ENCODE results near the gene ZNF784. TPM values are rescaled to one million over a fixed set of nuclear protein-coding genes. Genes with fewer than 3 reads are reported as not detected.

Gene ZNF784
- total and polyA plus RNA-seq, 2 of the 13 experiments (the other 11 are each of a cell fraction or from before 2014, with no cell fraction given), result 4.1 to 4.2 TPM

GRCh38 chr19:55585658-55586339, 38.6 kb downstream of the ZNF784 start (continued):
- TF ChIP-seq SRY (CRISPR knock-in tag; IDR thresholded peaks at IDR 0.05) (no peak), ETV5 (CRISPR knock-in tag; IDR thresholded peaks at IDR 0.05; ENCODE audit: borderline replicate concordance) (peak; percentile 69; the same call in 1 of the 2 replicates), ZNF362 (CRISPR knock-in tag; IDR thresholded peaks at IDR 0.05; ENCODE audit: borderline replicate concordance) (no peak), PATZ1 (CRISPR knock-in tag; IDR thresholded peaks at IDR 0.05) (peak; percentile 96), ZNF704 (CRISPR knock-in tag; IDR thresholded peaks at IDR 0.05; ENCODE audit: borderline replicate concordance) (no peak), EED (CRISPR knock-in tag; IDR thresholded peaks at IDR 0.05) (no peak), SOX6 (IDR thresholded peaks at IDR 0.05) (no peak), SOX6 (CRISPR knock-in tag; IDR thresholded peaks at IDR 0.05) (no peak), REPIN1 (CRISPR knock-in tag; IDR thresholded peaks at IDR 0.05; ENCODE audit: borderline replicate concordance, low read depth) (no peak), ZBTB40 (IDR thresholded peaks at IDR 0.05) (no peak), ZBTB40 (CRISPR knock-in tag; IDR thresholded peaks at IDR 0.05) (no peak), ZNF788 (CRISPR knock-in tag; IDR thresholded peaks at IDR 0.05; ENCODE audit: borderline replicate concordance) (peak; percentile 34; the same call in 1 of the 2 replicates), ZNF274 (CRISPR knock-in tag; IDR thresholded peaks at IDR 0.05) (0 out of 2 replicates have a peak, but pooled peaks have one; percentile 19), THAP11 (CRISPR knock-in tag; IDR thresholded peaks at IDR 0.05) (peak; percentile 51; the same call in 1 of the 2 replicates), ZNF740 (CRISPR knock-in tag; IDR thresholded peaks at IDR 0.05) (peak; percentile 71; the same call in 1 of the 2 replicates)

Data from HepG2 (cell line).